Measurements from ENCODE around the gene C18orf63. TPM values are rescaled to one million over a fixed set of nuclear protein-coding genes. Genes with fewer than 3 reads are reported as not detected.
"Not testable (repeated sequence)": the region's sequence is repeated elsewhere in the genome, so short reads cannot be mapped to it uniquely, and the experiment has no call there.

C18orf63 gene
- under 1 TPM; 0.11 to 0.44 (median 0.31) TPM for polyA plus RNA-seq (ENCODE audit: insufficient read length in 4 of 4)

GRCh38 chr18:74315464-74316256, at the start of gene C18orf63:
Gene C18orf63, plus strand, starts transcription at chr18:74315839. Its CDS starts 2,027 bp downstream, at chr18:74317866.
- DNase-seq (ENCODE audit: low read depth in 4 of 4, low spot score in 2 of 4) = no peak

GRCh38 chr18:74266161-74266560, 49.5 kb upstream of the C18orf63 start:
- no peak for DNase-seq (ENCODE audit: low read depth in 4 of 4, low spot score in 2 of 4)

- no peak for DNase-seq (ENCODE audit: low read depth in 4 of 4, low spot score in 2 of 4)
These were observed 47.5 kb upstream of the C18orf63 start for GRCh38 chr18:74268175-74268574.

DNA sequence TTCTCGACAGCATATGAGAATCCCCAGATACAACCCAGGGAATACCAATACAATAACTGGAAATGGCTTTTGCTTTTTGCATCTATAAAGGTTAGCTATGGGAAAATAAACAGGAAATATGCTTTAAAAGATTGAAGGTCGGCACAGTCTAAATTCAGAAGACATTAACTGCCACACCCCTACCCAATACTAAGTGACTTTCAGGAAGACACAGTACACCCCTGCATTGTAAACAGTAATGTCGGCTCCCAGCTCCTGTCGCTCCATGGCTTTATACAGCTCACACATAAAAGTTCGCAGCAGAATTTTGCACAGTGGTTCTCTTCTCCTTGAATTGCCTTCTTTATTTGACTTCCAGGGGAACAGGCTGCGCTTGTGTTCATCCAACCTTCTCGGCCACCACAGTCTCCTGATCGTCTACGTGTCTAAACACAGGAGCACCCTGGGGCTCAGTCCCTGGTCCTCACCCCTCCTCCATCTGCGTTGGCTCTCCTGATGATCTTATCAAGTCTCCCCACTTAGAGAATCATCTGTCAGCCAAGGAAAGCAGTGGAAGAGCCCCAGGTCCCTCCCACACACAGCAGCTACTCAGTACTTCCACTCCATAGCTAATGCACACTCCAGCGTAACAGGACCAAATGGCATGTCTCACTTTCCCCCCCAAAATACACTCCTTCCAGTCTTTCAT, 46.6 kb upstream of the C18orf63 start:
- no peak for DNase-seq (ENCODE audit: low read depth in 4 of 4, low spot score in 2 of 4)

DNA sequence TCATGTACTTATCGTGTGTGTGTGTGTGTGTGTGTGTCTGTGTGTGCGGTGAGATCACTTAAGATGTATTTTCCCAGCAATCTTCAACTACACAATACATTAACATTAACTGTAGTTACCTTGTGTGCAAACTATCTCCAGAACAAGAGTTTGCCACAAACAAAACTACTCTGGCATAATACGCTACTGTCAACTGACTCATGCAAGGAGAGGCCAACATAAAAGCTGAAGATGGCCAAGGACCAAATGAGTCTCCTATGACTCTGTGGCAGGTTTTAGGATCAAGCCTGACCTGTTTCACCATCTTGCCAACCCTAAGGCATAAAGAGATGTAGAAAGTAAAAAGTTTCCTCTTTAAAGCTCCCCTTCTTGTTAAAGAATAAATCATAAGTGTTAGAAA, 44.0 kb upstream of the C18orf63 start:
- no peak for DNase-seq (ENCODE audit: low read depth in 4 of 4, low spot score in 2 of 4)

GRCh38 chr18:74273394-74273793, 42.2 kb upstream of the C18orf63 start:
- no peak for DNase-seq (ENCODE audit: low read depth in 4 of 4, low spot score in 2 of 4)

GRCh38 chr18:74274700-74275099, 40.9 kb upstream of the C18orf63 start:
- no peak for DNase-seq (ENCODE audit: low read depth in 4 of 4, low spot score in 2 of 4)

DNA sequence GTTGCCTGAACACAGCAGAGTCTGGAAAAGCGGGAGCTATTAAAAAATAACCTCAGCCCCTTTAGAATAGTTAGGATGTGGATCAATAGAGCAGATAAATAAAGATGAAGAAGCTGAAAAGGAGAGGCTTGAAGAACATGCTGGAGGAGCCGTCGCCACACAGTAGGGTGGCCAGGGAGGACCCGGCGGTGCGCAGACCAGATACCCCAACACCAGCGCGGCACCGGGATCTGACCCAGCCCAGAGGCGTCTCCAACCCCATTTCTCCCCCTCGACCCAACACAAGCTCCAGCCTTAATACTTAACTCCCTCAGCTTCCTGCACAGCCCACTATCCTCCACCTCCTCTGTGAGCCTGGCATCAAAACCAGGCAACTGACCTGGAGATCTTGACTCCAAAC, 39.9 kb upstream of the C18orf63 start:
- DNase-seq (ENCODE audit: low read depth in 4 of 4, low spot score in 2 of 4) = no peak

- no peak for DNase-seq (ENCODE audit: low read depth in 4 of 4, low spot score in 2 of 4)
These were observed 39.0 kb upstream of the C18orf63 start for GRCh38 chr18:74276609-74277008.

GRCh38 chr18:74277296-74277695, 38.3 kb upstream of the C18orf63 start:
- DNase-seq (ENCODE audit: low read depth in 4 of 4, low spot score in 2 of 4) = no peak

- DNase-seq (ENCODE audit: low read depth in 4 of 4, low spot score in 2 of 4) = no peak
These were observed 37.6 kb upstream of the C18orf63 start for GRCh38 chr18:74278058-74278457.

DNA sequence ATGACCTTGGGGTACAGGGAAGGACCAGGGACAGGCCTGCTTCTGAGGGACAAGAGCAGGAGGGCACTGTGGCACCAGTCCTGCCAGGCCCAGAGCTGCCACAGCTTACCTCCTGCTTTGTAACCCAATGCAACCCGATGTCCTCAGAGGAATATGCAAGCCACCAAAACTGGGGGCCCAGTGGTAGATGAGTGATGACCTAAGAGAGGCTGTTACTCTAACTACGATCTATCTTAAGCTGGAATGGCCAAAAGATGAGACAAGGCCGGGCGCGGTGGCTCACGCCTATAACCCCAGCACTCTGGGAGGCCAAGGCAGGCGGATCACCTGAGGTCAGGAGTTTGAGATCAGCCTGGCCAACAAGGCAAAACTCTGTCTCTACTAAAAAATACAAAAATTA, 36.7 kb upstream of the C18orf63 start:
- DNase-seq (ENCODE audit: low read depth in 4 of 4, low spot score in 2 of 4) = no peak

- DNase-seq (ENCODE audit: low read depth in 4 of 4, low spot score in 2 of 4) = no peak
These were observed 34.3 kb upstream of the C18orf63 start for GRCh38 chr18:74281011-74281979.

DNA sequence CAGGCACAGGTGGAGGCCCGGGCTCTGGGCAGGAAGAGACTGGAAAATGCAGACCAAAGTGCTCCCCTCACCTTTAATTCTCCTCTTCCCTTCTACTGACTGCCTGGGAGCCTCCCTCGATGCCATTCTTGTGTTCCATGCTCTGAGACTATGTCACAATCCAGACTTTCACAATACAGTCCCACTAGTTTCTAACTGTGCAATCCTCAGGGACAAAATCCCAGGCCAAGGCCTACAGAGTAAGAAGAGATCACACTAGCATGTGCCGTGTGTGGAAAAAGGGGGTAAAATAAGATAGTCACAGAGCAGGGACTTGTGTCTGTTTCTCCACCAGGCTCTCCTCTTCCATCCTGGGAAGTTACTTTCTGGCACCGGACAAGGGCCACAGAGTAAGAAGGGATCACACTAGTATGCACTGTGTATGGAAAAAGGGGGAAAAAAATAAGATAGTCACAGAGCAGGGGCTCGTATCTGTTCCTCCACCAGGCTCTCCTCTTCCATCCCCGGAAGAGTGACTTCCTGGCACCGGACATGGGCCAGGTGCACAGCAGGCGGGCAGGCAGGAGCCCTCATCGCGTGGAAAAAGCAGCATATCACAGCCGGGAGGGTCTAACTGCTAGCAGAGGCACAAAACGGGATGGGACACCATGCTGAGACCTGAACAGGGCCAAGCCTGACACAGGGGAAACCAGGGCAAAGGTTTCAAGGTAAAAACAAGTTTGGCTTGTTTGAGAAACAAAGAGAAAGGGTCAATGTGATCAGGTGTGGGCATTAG, 33.5 kb upstream of the C18orf63 start:
- DNase-seq (ENCODE audit: low read depth in 4 of 4, low spot score in 2 of 4) = no peak

DNA sequence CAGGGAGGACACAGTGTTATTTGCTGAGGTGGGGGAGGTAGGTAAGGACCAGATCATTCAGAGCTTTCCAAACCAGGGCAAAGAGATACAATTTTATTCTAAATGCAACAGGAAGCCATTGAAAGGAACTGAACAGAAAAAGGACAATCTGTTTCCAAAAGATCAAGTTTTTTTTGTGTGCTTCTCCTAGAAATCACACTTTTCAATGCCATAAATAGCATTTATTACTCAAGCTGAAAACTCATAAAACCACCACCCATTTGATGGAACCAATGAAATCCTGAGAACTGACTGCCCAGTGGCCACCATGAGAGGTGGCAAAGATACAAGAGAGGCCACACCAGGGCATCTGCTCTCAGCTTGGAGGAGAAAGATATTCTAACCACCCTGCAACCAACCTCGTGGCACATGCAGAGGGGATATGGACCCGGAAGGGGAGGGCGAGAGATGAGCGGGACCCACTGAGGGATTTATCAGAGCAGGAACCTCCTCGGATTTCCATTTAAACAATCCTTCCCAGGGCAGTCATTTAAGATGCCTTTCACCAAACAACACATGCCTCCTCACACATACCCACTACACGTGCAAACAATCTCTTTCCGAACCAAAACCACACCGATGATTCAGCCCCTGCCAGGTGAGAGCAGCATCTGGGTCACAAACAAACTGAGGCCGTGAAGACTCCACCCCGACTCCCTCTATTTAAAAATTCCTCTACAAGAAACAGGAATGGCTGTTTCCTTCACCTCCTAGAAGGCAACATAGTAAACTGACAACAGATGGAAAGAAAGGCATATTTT, 32.7 kb upstream of the C18orf63 start:
- no peak for DNase-seq (ENCODE audit: low read depth in 4 of 4, low spot score in 2 of 4)

DNA sequence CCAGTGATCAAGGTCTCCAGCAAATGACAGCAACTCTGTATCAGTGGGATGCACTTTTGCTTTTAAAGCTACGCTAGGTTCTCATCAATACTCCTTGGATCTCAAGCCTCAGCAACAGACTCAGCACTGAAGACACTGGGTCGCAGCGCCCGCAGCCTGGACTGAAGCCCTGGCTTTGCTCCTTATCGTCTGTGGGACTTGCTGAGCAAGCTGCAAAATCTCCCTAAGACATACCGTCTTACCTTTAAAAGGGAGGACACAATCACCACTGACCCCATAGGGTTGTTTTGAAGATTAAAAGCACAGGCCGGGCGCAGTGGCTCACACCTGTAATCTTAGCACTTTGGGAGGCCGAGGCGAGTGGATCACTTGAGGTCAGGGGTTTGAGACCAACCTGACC, 32.0 kb upstream of the C18orf63 start:
- no peak for DNase-seq (ENCODE audit: low read depth in 4 of 4, low spot score in 2 of 4)

- no peak for DNase-seq (ENCODE audit: low read depth in 4 of 4, low spot score in 2 of 4)
These were observed 31.3 kb upstream of the C18orf63 start for GRCh38 chr18:74284191-74284979.

- DNase-seq (ENCODE audit: low read depth in 4 of 4, low spot score in 2 of 4) = no peak
These were observed 30.7 kb upstream of the C18orf63 start for GRCh38 chr18:74284980-74285355.

DNA sequence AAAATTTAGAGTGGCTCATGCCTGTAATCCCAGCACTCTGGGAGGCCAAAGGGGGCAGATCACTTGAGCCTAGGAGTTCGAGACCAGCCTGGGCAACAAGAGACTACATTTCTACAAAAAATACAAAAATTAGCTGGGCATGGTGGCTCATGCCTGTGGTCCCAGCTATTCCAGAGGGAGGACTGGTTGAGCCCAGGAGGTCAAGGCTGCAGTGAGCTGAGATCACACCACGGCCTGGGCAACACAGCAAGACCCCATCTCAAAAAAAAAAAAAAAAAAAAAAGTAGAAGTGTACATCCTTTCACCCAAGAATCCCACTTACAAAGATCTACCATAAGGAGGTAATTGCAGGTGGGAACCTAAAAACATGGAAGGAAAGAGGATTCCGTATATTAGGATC, 30.1 kb upstream of the C18orf63 start:
- not testable (repeated sequence) for DNase-seq (ENCODE audit: low read depth in 4 of 4, low spot score in 2 of 4)
